Ovary (tissue), 9 donors: ENCODE measurements around the gene GOSR1. TPM values are rescaled to one million over a fixed set of nuclear protein-coding genes. Genes with fewer than 3 reads are reported as not detected.
"Not testable (repeated sequence)": the region's sequence is repeated elsewhere in the genome, so short reads cannot be mapped to it uniquely, and the experiment has no call there.

Source experiments
- DNase-seq, 5 donors: peaks; one replicate each; pipeline ENCODE4 v3.0.0-alpha.2; 2019 to 2020
- H3K27ac ChIP-seq, 2 donors: fragments of 200-600 bp; one replicate each; pipeline versions ENCODE4 v1.5.1 to v1.8.0; 2019 to 2022
- H3K27me3 ChIP-seq: fragments of 200-600 bp; one replicate; pipeline ENCODE4 v1.8.0; 2022
- H3K36me3 ChIP-seq: fragments of 200-600 bp; sonication (generic); one replicate; pipeline ENCODE4 v1.5.1; 2019
- H3K4me1 ChIP-seq: one replicate; pipeline ENCODE4 v1.8.1; 2013; ENCODE audit warnings: mild to moderate bottlenecking, moderate library complexity; ENCODE audit not compliant: insufficient read depth
- H3K4me3 ChIP-seq: fragments of 200-600 bp; sonication (generic); one replicate; pipeline ENCODE4 v1.5.1; 2017
- H3K9me3 ChIP-seq, 2 donors: fragments of 200-600 bp in 1 of 2; sonication (generic) in 1 of 2; one replicate each; pipeline versions ENCODE4 v1.5.1 to v1.8.1; 2013 to 2019; ENCODE audit warnings: mild to moderate bottlenecking in 1 of 2, moderate library complexity in 1 of 2
- EP300 ChIP-seq: sonication (generic); formaldehyde crosslinking; IDR thresholded peaks from one replicate; pipeline ENCODE4 v1.6.1; 2017; ENCODE audit warnings: antibody characterized with exemption
- POLR2A ChIP-seq: fragments of 450-650 bp; IDR thresholded peaks from one replicate; pipeline ENCODE4 v1.6.1; 2017; ENCODE audit warnings: antibody characterized with exemption, mild to moderate bottlenecking, moderate library complexity
- WGBS, 3 donors: extraction: QIAGEN DNeasy Blood & Tissue Kit in 1 of 3; methylation state at CpG; one replicate each; pipeline versions ENCODE4 v1.1.5 to v1.1.7; 2013 to 2017; 5-methylcytosine and 5-hydroxymethylcytosine counted together
- intact Hi-C, 4 donors: fragments of 100-400 bp; cut with DNase I; formaldehyde crosslinking; loops; one replicate each; pipeline versions ENCODE4 v1.11.0 to v1.15.1; 2022 to 2023
- polyA plus RNA-seq, 2 donors: library from polyadenylated mRNA; stranded (reverse); fragments of 200-250 nt in 1 of 2; fragments of 350-450 nt in 1 of 2; fragmentation: Illumina TruSeq in 1 of 2; extraction: RNeasy Lipid Tissue Mini Kit (QIAGEN cat#74804) in 1 of 2; gene quantifications; one replicate each; pipeline ENCODE4 v1.2.3, GENCODE V29; 2013 to 2014
- total RNA-seq, 7 donors: library from RNA; depleted of rRNA in 2 of 7; stranded (reverse); fragments of >200 nt in 2 of 7; fragmentation: NEBNext Ultra II Directional in 3 of 7; extraction: Animal tissue kit (Norgen Biotek cat#: 25700) in 3 of 7; gene quantifications; one replicate each; pipeline versions ENCODE4 v1.1.0 to v1.2.4, GENCODE V29; 2016 to 2023
- TF ChIP-seq, protein P1 (sequence below), 3 donors: fragments of 450-650 bp in 2 of 3; fragments of 200-600 bp in 1 of 3; IDR thresholded peaks; one replicate each; pipeline versions ENCODE4 v1.5.1 to v1.8.0; 2016 to 2022; ENCODE audit warnings: antibody characterized with exemption in 3 of 3, mild to moderate bottlenecking in 1 of 3
- donor health status: DM: no; HTN: no; CAD: no; lungs with moderate emphysema.
- donor health status: DM: no; HTN: no; CAD: no.
- donor health status: Bipolar disorder and iron deficiency.
- donor health status: DM: yes; HTN: yes; CAD: no.
- donor health status: DM: no; HTN: no; CAD: no.
- donor health status: DM: yes; HTN: yes; CAD: no.

Gene GOSR1
- total and polyA plus RNA-seq, 9 donors = 19.1 to 66.9 (median 53.9) TPM

GRCh38 chr17:30570596-30571265 is 93.5 kb downstream of the GOSR1 start:
- Histone ChIP-seq H3K9me3 (no peaks in the 10 kb centered on the region), H3K4me1 (no peaks in the 10 kb centered on the region), H3K27me3 (no peaks in the 10 kb centered on the region), H3K36me3 (no peaks in the 10 kb centered on the region), H3K4me3 (no peak overlapping the region), H3K27ac (no peak overlapping the region)
- DNase-seq = no peak
- WGBS, 3 donors = 59 to 68% (median 64%) methylated on average over 9 of the region's 9 CpGs
- TF ChIP-seq EP300 = no peak
- intact Hi-C loops = no loop called here

- intact Hi-C loops, DNase-seq, H3K27me3 ChIP-seq, H3K9me3 ChIP-seq, H3K27ac ChIP-seq, H3K4me1 ChIP-seq, H3K4me3 ChIP-seq, H3K36me3 ChIP-seq: not testable (repeated sequence)
- WGBS, 3 donors = 83 to 96% (median 87%) methylated on average over 10 to 14 of the region's 14 CpGs
These were observed 94.2 kb downstream of the GOSR1 start for GRCh38 chr17:30571404-30571803.

DNA sequence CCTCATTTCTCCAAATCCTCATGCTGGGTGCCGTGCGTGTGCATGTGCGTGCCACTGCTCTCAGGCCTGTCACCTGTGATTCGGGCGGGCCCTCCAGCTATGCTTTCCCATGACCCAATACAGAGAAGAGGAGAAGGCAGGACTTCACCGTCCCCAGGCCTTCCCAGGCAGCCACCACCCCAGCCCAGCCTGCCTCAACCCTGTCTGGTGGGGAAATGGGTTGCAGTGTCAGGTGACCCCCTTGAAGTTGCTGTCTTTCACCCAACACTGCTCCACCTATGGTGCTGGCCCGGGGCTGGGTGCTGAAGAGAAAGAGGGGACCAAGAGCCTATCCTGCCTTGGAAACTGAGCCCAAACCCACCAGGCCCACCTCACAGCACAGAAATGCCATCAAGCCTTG is 94.7 kb downstream of the GOSR1 start:
- WGBS, 3 donors = 81 to 96% (median 84%) methylated on average over 7 of the region's 7 CpGs
- no peaks in the 10 kb centered on the region for H3K4me1 ChIP-seq

DNA sequence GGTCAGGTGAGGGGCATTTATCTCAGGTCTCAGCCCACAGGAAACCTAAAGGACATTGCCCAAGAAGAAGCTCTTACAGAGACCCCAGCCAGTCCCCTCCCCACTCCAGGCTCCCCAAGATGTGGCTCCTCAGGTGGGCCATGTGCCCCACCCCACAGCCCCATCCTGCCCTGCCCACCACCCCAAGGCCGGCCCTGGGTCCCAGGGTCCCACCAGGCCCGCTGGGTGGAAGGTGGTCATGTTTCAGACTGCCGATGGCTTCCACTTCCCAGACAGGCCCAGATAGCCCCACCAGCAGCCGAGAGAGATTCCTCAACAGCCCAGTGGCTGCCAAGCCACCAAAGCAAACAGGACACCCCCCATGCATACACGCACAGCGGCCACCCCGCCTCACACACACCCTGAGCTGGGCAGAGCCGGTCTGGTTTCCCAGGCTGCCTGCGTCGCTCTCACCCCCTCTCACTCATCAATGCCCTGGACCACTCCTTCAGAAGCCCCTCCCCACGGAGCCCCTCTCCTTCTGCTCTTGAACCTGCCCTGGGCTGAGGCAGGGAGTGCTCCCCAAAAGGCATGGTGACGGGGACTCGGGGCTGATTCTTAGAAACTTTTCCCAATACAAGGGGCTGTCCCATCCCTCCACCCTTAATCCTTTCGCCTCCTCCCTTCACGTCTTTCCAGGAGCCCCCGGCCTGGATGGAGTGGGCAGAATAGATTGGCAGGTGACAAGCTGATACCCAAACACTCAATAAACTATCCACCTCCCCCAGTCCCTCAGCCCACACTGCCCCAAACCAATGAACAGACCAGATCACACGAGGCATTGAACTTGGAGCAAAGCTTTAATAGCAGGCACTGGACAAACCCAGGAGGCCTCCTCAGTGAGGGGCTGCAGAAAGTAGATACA is 95.7 kb downstream of the GOSR1 start:
- intact Hi-C loops, H3K27me3 ChIP-seq, H3K4me1 ChIP-seq, H3K9me3 ChIP-seq, DNase-seq, H3K27ac ChIP-seq, H3K36me3 ChIP-seq, H3K4me3 ChIP-seq: not testable (repeated sequence)
- 81 to 83% (median 81%) methylated on average over 17 of the region's 17 CpGs for WGBS, 3 donors

More for the DNA sequence above, 94.7 kb downstream of the GOSR1 start:
- intact Hi-C loops = no loop called here
- no peak for TF ChIP-seq EP300
- no peak for TF ChIP-seq POLR2A
- TF ChIP-seq, protein P1, sequence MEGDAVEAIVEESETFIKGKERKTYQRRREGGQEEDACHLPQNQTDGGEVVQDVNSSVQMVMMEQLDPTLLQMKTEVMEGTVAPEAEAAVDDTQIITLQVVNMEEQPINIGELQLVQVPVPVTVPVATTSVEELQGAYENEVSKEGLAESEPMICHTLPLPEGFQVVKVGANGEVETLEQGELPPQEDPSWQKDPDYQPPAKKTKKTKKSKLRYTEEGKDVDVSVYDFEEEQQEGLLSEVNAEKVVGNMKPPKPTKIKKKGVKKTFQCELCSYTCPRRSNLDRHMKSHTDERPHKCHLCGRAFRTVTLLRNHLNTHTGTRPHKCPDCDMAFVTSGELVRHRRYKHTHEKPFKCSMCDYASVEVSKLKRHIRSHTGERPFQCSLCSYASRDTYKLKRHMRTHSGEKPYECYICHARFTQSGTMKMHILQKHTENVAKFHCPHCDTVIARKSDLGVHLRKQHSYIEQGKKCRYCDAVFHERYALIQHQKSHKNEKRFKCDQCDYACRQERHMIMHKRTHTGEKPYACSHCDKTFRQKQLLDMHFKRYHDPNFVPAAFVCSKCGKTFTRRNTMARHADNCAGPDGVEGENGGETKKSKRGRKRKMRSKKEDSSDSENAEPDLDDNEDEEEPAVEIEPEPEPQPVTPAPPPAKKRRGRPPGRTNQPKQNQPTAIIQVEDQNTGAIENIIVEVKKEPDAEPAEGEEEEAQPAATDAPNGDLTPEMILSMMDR (IDR thresholded peaks at IDR 0.05) = no peak
- H3K27ac ChIP-seq = no peak overlapping the region
- H3K27me3 ChIP-seq = no peaks in the 10 kb centered on the region
- H3K36me3 ChIP-seq = no peaks in the 10 kb centered on the region
- no peak for DNase-seq
- no peak overlapping the region for H3K4me3 ChIP-seq
- no peaks in the 10 kb centered on the region for H3K9me3 ChIP-seq

DNA sequence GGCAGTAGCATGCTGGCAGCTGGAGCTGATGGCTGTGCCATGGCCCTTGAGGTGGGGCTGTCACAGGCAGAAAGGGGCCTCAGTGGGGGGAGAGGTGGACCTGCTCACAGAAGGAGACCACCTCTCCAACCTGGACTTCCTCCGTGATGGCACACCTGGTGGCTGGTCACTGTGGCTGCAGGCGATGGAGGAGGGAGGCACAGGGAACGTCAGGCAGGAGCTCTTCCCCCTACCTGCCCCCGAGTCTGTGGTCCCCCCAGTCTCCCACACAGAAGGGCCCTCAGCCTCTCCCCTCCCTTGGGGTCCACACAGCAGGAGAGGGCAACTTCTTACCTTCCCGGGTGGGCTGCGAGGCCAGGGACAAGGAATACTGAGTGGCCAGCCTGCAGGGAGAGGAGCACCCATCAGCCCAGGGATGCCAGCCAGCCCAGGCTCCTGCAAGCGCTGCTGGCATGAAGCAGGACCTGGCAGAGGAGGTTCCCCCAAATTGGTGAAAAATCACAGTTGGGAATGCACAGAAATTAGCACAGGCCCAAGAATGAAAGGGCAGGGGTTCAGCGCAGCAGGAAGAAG is 96.5 kb downstream of the GOSR1 start:
- intact Hi-C loops = no loop called here
- Histone ChIP-seq H3K9me3 (no peaks in the 10 kb centered on the region), H3K27ac (no peak overlapping the region), H3K27me3 (no peaks in the 10 kb centered on the region), H3K4me1 (no peaks in the 10 kb centered on the region), H3K4me3 (no peak overlapping the region), H3K36me3 (no peaks in the 10 kb centered on the region)
- TF ChIP-seq POLR2A (no peak), EP300 (no peak)
- TF ChIP-seq, protein P1 (IDR thresholded peaks at IDR 0.05) = no peak
- DNase-seq = no peak
- 71 to 76% (median 72%) methylated on average over 8 of the region's 8 CpGs for WGBS, 3 donors

DNA sequence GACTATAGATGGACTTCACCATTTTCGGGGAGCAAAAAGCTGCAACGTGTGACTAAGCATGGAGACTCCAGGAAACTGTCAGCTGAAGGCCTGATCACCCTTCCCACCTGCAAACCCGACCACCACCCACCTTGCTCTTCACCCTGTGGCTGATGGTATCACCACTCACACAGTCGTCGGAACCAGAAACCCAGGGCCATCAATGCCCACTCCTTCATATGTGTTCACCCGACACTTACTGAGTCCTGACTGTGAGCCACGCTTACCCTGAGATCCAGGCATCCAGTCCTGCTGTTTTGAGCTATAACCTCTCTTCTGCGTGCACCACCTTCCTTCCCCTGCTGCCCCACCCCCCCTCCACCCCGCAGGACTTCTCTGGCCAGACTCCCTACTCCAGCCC is 97.1 kb downstream of the GOSR1 start:
- intact Hi-C loops, H3K4me1 ChIP-seq, H3K27me3 ChIP-seq, H3K27ac ChIP-seq, H3K9me3 ChIP-seq, H3K36me3 ChIP-seq, H3K4me3 ChIP-seq, DNase-seq: not testable (repeated sequence)
- WGBS, 3 donors = 74 to 78% (median 75%) methylated on average over 9 of the region's 9 CpGs

DNA sequence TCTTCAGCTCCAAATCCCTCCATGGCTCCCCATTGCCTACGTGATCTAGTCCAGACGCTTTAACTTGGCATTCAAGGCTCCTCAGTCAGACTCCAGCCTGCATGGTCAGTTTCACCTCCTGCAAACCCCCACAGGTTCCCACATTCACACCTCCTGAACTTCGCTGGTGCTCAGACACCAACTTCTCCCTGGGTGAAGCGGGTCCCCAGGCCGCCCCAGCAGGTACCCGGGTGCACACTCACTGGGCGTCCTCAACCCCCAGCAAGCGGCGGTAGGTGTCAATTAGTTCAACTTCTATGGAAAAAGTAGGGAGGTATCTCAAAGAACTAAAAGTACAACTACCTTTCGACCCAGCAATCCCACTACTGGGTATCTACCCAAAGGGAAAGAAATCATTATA is 97.6 kb downstream of the GOSR1 start:
- H3K4me3 ChIP-seq, DNase-seq, H3K27me3 ChIP-seq, H3K4me1 ChIP-seq, H3K9me3 ChIP-seq, H3K27ac ChIP-seq, H3K36me3 ChIP-seq, intact Hi-C loops: not testable (repeated sequence)
- WGBS, 3 donors = 88 to 94% (median 93%) methylated on average over 9 to 10 of the region's 10 CpGs

DNA sequence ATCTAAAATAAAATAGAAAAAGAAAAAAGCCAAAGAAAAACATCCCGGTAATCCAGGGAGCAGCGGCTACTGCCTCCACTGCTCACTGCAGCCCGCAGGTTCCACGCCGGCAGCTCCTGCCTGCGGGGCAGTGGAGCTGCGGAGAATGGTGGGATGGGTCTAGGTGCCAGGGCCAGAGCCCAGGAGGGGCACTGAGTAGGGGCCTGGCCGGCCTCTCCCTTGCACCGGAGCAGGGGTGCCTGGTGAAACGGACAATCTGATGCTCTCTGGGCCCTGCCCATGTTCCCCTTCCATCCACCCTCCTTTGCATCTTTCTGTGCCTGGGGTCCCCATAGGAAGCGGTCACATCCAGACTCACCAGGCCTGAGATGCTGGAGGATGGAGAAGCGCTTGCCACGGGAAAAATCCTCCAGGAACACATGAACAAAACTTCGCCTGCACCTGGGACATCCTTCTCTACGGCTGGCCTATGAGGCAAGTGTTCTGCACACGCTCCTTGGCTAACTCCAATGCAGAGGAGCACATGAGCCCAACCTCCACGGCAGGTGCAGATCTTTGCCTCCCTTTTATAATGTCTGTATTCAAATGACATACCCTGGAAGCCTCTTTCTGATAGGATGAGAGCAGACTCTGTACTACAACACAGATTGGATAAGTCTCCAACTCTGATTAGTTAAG is 98.6 kb downstream of the GOSR1 start:
- H3K4me1 ChIP-seq, H3K27ac ChIP-seq, intact Hi-C loops, H3K36me3 ChIP-seq, H3K27me3 ChIP-seq, H3K9me3 ChIP-seq, H3K4me3 ChIP-seq, DNase-seq: not testable (repeated sequence)
- 88 to 90% (median 89%) methylated on average over 17 of the region's 17 CpGs for WGBS, 3 donors
